GM23338 (cell line): ENCODE measurements around the gene QKI. TPM values are rescaled to one million over a fixed set of nuclear protein-coding genes. Genes with fewer than 3 reads are reported as not detected.

ENCODE experiments used
- ATAC-seq: fragments of 200-7000 bp; cut with Tn5 transposase; 3 replicates; pipeline ENCODE4 v1.9.1; 2020
- DNase-seq: peaks from one replicate; pipeline ENCODE4 v3.0.0-alpha.2; 2015; ENCODE audit warnings: low spot score
- H2AFZ ChIP-seq: fragments of 200-600 bp; sonication (generic); 2 replicates; pipeline ENCODE4 v1.8.0; 2016; ENCODE audit warnings: antibody characterized with exemption, mild to moderate bottlenecking, moderate library complexity
- H3F3A ChIP-seq: fragments of 200-600 bp; sonication (generic); replicated peaks from 2 replicates; pipeline ENCODE4 v1.8.0; 2017; ENCODE audit warnings: antibody characterized with exemption, mixed run types, low read depth
- H3K27ac ChIP-seq: fragments of 200-600 bp; sonication (generic); 2 replicates; pipeline ENCODE4 v1.6.1; 2016; ENCODE audit warnings: low read depth
- H3K27me3 ChIP-seq: fragments of 200-600 bp; sonication (generic); 2 replicates; pipeline ENCODE4 v1.8.0; 2016; ENCODE audit warnings: mild to moderate bottlenecking, mixed run types, moderate library complexity; ENCODE audit not compliant: insufficient read depth
- H3K36me3 ChIP-seq: fragments of 200-600 bp; sonication (generic); 2 replicates; pipeline ENCODE4 v1.8.0; 2016; ENCODE audit warnings: mild to moderate bottlenecking; ENCODE audit not compliant: insufficient read depth
- H3K4me1 ChIP-seq: fragments of 200-600 bp; sonication (generic); 2 replicates; pipeline ENCODE4 v1.8.0; 2016; ENCODE audit warnings: mild to moderate bottlenecking, moderate library complexity; ENCODE audit not compliant: insufficient read depth
- H3K4me2 ChIP-seq: fragments of 200-600 bp; sonication (generic); 2 replicates; pipeline ENCODE4 v1.7.1; 2017; ENCODE audit warnings: mixed run types
- H3K4me3 ChIP-seq: fragments of 200-600 bp; sonication (generic); 2 replicates; pipeline ENCODE4 v1.6.1; 2016; ENCODE audit warnings: mixed run types
- H3K79me2 ChIP-seq: fragments of 200-600 bp; sonication (generic); replicated peaks from 2 replicates; pipeline ENCODE4 v1.8.0; 2017; ENCODE audit warnings: mild to moderate bottlenecking; ENCODE audit not compliant: insufficient read depth
- H3K9me2 ChIP-seq: fragments of 200-600 bp; sonication (generic); 2 replicates; pipeline ENCODE4 v1.8.0; 2017; ENCODE audit not compliant: insufficient read depth
- H4K20me1 ChIP-seq: fragments of 200-600 bp; sonication (generic); replicated peaks from 2 replicates; pipeline ENCODE4 v1.8.0; 2017; ENCODE audit warnings: mild to moderate bottlenecking; ENCODE audit not compliant: insufficient read depth
- H3K27ac Mint-ChIP-seq: 2 replicates; pipeline ENCODE4 v1.8.0; 2020; ENCODE audit warnings: inconsistent platforms, mild to moderate bottlenecking, moderate library complexity, mixed read lengths
- H3K27me3 Mint-ChIP-seq: 3 replicates; pipeline ENCODE4 v1.8.0; 2022; ENCODE audit warnings: low read depth, mild to moderate bottlenecking, moderate library complexity, mixed read lengths, inconsistent platforms; ENCODE audit not compliant: insufficient read depth, poor library complexity
- H3K36me3 Mint-ChIP-seq: 3 replicates; pipeline ENCODE4 v1.8.0; 2021; ENCODE audit warnings: low read depth, mild to moderate bottlenecking, inconsistent platforms, moderate library complexity, mixed read lengths
- H3K4me1 Mint-ChIP-seq: 3 replicates; pipeline ENCODE4 v1.8.0; 2020; ENCODE audit warnings: mild to moderate bottlenecking, inconsistent platforms, mixed read lengths
- H3K4me3 Mint-ChIP-seq: 3 replicates; pipeline ENCODE4 v1.8.0; 2021; ENCODE audit warnings: moderate library complexity, mild to moderate bottlenecking, inconsistent platforms, mixed read lengths
- H3K9me3 Mint-ChIP-seq: 3 replicates; pipeline ENCODE4 v1.8.0; 2020; ENCODE audit warnings: moderate library complexity, mild to moderate bottlenecking, inconsistent platforms, mixed read lengths
- CREB1 ChIP-seq: fragments of 250-450 bp; sonication (Bioruptor Pico); IDR thresholded peaks from 2 replicates; pipeline ENCODE4 v1.5.0; 2020; ENCODE audit warnings: low read depth, mild to moderate bottlenecking, moderate library complexity
- ETS1 ChIP-seq: IDR thresholded peaks from 2 replicates; pipeline ENCODE4 v1.6.1; 2016; ENCODE audit warnings: antibody characterized with exemption
- EZH2 ChIP-seq: fragments of 200-600 bp; sonication (generic); IDR thresholded peaks from one replicate; pipeline ENCODE4 v1.8.0; 2017; ENCODE audit warnings: antibody characterized with exemption, mild to moderate bottlenecking, low read depth; ENCODE audit not compliant: unreplicated experiment
- EZH2phosphoT487 ChIP-seq: fragments of 200-600 bp; sonication (generic); IDR thresholded peaks from one replicate; pipeline ENCODE4 v1.8.1; 2018; ENCODE audit warnings: antibody characterized with exemption; ENCODE audit not compliant: unreplicated experiment
- JUNB ChIP-seq: IDR thresholded peaks from one replicate; pipeline ENCODE4 v1.6.1; 2016; ENCODE audit warnings: antibody characterized with exemption; ENCODE audit not compliant: unreplicated experiment
- NANOG ChIP-seq: IDR thresholded peaks from 2 replicates; pipeline ENCODE4 v1.6.1; 2016; ENCODE audit warnings: antibody characterized with exemption, borderline replicate concordance
- POLR2AphosphoS5 ChIP-seq: IDR thresholded peaks from 2 replicates; pipeline ENCODE4 v1.6.1; 2016; ENCODE audit warnings: antibody characterized with exemption, low read depth
- REST ChIP-seq: IDR thresholded peaks from one replicate; pipeline ENCODE4 v1.6.1; 2018; ENCODE audit warnings: antibody characterized with exemption; ENCODE audit not compliant: unreplicated experiment
- STAT1 ChIP-seq: IDR thresholded peaks from one replicate; pipeline ENCODE4 v1.6.1; 2016; ENCODE audit warnings: antibody characterized with exemption; ENCODE audit not compliant: unreplicated experiment
- ZNF114 ChIP-seq: fragments of 250-450 bp; sonication (Bioruptor Pico); IDR thresholded peaks from 2 replicates; pipeline ENCODE4 v1.5.0; 2020; ENCODE audit warnings: mild to moderate bottlenecking, moderate library complexity
- ZNF331 ChIP-seq: fragments of 250-450 bp; sonication (Bioruptor Pico); IDR thresholded peaks from 2 replicates; pipeline ENCODE4 v1.5.0; 2020; ENCODE audit warnings: low read depth, mild to moderate bottlenecking, moderate library complexity
- polyA plus RNA-seq: library from polyadenylated mRNA; unstranded; fragments of >200 nt; fragmentation: Nextera tagmentation; extraction: Ambion mirVana; gene quantifications from 2 replicates; pipeline ENCODE4 v1.2.1, GENCODE V29; 2016
- total RNA-seq: library from RNA; depleted of rRNA; stranded (reverse); fragments of >200 nt; shearing (Covaris generic); gene quantifications from 2 replicates; pipeline ENCODE4 v1.2.3, GENCODE V29; 2014
- TF ChIP-seq, protein P1 (sequence below): fragments of 250-450 bp; sonication (Bioruptor Pico); IDR thresholded peaks from 2 replicates; pipeline ENCODE4 v1.5.0; 2020; ENCODE audit warnings: mild to moderate bottlenecking, moderate library complexity
- TF ChIP-seq, protein P2 (sequence below), 2 experiments: fragments of 200-600 bp in 1 of 2; sonication (generic) in 1 of 2; conservative IDR thresholded peaks; 2 replicates each; pipeline versions ENCODE4 v1.5.1 to v1.6.1; 2016 to 2017; ENCODE audit warnings: antibody characterized with exemption in 2 of 2, low read depth in 2 of 2, mild to moderate bottlenecking in 2 of 2, moderate library complexity in 1 of 2

Gene QKI
- total and polyA plus RNA-seq, 2 experiments from 2014 or later: 60.8 to 159 TPM

- TF ChIP-seq EZH2phosphoT487 (no peak), JUNB (no peak), POLR2AphosphoS5 (no peak)
Measured at GRCh38 chr6:163536770-163537169, 122.3 kb downstream of the QKI start (continued).

- DNase-seq: peak; percentile 45
- Mint-ChIP-seq H3K4me3 (peak overlapping the region; percentile 42; the same call in 2 of the 3 replicates), H3K4me1 (peaks cover 59% of the 10 kb centered on the region), H3K27me3 (peaks cover 3% of the 10 kb centered on the region), H3K27ac (peak overlapping the region; percentile 53), H3K9me3 (no peaks in the 10 kb centered on the region), H3K36me3 (peaks cover 6% of the 10 kb centered on the region; the same call in 2 of the 3 replicates)
- no peak overlapping the region for H2AFZ ChIP-seq
- H3K4me2 ChIP-seq: peak overlapping the region; percentile 39
- no peak overlapping the region for H3K27ac ChIP-seq
- H4K20me1 ChIP-seq: peaks cover 8% of the 10 kb centered on the region; the same call in 1 of the 2 replicates
- TF ChIP-seq ZNF331 (CRISPR knock-in tag) (no peak), REST (no peak), EZH2phosphoT487 (no peak), STAT1 (no peak), POLR2AphosphoS5 (no peak), ETS1 (no peak), CREB1 (CRISPR knock-in tag) (no peak), EZH2 (no peak), ZNF114 (no peak), NANOG (no peak), JUNB (no peak)
- TF ChIP-seq, protein P1, sequence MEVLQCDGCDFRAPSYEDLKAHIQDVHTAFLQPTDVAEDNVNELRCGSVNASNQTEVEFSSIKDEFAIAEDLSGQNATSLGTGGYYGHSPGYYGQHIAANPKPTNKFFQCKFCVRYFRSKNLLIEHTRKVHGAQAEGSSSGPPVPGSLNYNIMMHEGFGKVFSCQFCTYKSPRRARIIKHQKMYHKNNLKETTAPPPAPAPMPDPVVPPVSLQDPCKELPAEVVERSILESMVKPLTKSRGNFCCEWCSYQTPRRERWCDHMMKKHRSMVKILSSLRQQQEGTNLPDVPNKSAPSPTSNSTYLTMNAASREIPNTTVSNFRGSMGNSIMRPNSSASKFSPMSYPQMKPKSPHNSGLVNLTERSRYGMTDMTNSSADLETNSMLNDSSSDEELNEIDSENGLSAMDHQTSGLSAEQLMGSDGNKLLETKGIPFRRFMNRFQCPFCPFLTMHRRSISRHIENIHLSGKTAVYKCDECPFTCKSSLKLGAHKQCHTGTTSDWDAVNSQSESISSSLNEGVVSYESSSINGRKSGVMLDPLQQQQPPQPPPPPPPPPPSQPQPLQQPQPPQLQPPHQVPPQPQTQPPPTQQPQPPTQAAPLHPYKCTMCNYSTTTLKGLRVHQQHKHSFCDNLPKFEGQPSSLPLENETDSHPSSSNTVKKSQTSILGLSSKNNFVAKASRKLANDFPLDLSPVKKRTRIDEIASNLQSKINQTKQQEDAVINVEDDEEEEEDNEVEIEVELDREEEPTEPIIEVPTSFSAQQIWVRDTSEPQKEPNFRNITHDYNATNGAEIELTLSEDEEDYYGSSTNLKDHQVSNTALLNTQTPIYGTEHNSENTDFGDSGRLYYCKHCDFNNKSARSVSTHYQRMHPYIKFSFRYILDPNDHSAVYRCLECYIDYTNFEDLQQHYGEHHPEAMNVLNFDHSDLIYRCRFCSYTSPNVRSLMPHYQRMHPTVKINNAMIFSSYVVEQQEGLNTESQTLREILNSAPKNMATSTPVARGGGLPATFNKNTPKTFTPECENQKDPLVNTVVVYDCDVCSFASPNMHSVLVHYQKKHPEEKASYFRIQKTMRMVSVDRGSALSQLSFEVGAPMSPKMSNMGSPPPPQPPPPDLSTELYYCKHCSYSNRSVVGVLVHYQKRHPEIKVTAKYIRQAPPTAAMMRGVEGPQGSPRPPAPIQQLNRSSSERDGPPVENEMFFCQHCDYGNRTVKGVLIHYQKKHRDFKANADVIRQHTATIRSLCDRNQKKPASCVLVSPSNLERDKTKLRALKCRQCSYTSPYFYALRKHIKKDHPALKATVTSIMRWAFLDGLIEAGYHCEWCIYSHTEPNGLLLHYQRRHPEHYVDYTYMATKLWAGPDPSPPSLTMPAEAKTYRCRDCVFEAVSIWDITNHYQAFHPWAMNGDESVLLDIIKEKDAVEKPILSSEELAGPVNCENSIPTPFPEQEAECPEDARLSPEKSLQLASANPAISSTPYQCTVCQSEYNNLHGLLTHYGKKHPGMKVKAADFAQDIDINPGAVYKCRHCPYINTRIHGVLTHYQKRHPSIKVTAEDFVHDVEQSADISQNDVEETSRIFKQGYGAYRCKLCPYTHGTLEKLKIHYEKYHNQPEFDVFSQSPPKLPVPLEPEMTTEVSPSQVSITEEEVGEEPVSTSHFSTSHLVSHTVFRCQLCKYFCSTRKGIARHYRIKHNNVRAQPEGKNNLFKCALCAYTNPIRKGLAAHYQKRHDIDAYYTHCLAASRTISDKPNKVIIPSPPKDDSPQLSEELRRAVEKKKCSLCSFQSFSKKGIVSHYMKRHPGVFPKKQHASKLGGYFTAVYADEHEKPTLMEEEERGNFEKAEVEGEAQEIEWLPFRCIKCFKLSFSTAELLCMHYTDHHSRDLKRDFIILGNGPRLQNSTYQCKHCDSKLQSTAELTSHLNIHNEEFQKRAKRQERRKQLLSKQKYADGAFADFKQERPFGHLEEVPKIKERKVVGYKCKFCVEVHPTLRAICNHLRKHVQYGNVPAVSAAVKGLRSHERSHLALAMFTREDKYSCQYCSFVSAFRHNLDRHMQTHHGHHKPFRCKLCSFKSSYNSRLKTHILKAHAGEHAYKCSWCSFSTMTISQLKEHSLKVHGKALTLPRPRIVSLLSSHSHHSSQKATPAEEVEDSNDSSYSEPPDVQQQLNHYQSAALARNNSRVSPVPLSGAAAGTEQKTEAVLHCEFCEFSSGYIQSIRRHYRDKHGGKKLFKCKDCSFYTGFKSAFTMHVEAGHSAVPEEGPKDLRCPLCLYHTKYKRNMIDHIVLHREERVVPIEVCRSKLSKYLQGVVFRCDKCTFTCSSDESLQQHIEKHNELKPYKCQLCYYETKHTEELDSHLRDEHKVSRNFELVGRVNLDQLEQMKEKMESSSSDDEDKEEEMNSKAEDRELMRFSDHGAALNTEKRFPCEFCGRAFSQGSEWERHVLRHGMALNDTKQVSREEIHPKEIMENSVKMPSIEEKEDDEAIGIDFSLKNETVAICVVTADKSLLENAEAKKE: no peak
- TF ChIP-seq, protein P2, sequence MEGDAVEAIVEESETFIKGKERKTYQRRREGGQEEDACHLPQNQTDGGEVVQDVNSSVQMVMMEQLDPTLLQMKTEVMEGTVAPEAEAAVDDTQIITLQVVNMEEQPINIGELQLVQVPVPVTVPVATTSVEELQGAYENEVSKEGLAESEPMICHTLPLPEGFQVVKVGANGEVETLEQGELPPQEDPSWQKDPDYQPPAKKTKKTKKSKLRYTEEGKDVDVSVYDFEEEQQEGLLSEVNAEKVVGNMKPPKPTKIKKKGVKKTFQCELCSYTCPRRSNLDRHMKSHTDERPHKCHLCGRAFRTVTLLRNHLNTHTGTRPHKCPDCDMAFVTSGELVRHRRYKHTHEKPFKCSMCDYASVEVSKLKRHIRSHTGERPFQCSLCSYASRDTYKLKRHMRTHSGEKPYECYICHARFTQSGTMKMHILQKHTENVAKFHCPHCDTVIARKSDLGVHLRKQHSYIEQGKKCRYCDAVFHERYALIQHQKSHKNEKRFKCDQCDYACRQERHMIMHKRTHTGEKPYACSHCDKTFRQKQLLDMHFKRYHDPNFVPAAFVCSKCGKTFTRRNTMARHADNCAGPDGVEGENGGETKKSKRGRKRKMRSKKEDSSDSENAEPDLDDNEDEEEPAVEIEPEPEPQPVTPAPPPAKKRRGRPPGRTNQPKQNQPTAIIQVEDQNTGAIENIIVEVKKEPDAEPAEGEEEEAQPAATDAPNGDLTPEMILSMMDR (conservative IDR thresholded peaks at IDR 0.05; ENCODE audit: low read depth in 2 of 2): no peak
- ATAC-seq: peak; percentile 81
- no peaks in the 10 kb centered on the region for H3F3A ChIP-seq
- no peaks in the 10 kb centered on the region for H3K9me2 ChIP-seq
- peaks cover 82% of the 10 kb centered on the region for H3K79me2 ChIP-seq
- peaks cover 61% of the 10 kb centered on the region for H3K4me1 ChIP-seq
- H3K4me3 ChIP-seq: no peak overlapping the region
- H3K36me3 ChIP-seq: no peaks in the 10 kb centered on the region
- H3K27me3 ChIP-seq: no peaks in the 10 kb centered on the region
Measured at GRCh38 chr6:163538331-163538730, 123.8 kb downstream of the QKI start.
